Kidney (tissue), 14 donors: ENCODE measurements around the gene TIE1. TPM values are rescaled to one million over a fixed set of nuclear protein-coding genes. Genes with fewer than 3 reads are reported as not detected.

Experiments
- DNase-seq, 5 donors: peaks; one replicate each; pipeline ENCODE4 v3.0.0-alpha.2; 2013 to 2020
- FAIRE-seq: peaks from 2 replicates; lab custom pipeline; 2012; peaks lifted over from hg19 to GRCh38; lab: Jason Lieb, UNC
- H3K27ac ChIP-seq, 2 donors: one replicate each; pipeline ENCODE4 v1.7.0; 2013; ENCODE audit warnings: low read depth in 2 of 2, low read length in 2 of 2, inconsistent platforms in 1 of 2
- H3K27me3 ChIP-seq: one replicate; pipeline ENCODE4 v1.7.1; 2013; ENCODE audit warnings: low read length, inconsistent platforms; ENCODE audit not compliant: control insufficient read depth, insufficient read depth
- H3K36me3 ChIP-seq, 3 donors: one replicate each; pipeline versions ENCODE4 v1.7.0 to v1.7.1; 2013; ENCODE audit warnings: low read length in 3 of 3, control low read depth in 1 of 3, inconsistent platforms in 1 of 3; ENCODE audit not compliant: insufficient read depth in 3 of 3, control insufficient read depth in 2 of 3
- H3K4me1 ChIP-seq, 3 donors: one replicate each; pipeline versions ENCODE4 v1.7.0 to v1.7.1; 2013; ENCODE audit warnings: low read length in 3 of 3, inconsistent platforms in 1 of 3, low read depth in 1 of 3; ENCODE audit not compliant: control insufficient read depth in 2 of 3, insufficient read depth in 2 of 3
- H3K4me3 ChIP-seq, 3 donors: one replicate each; pipeline versions ENCODE4 v1.7.0 to v1.8.1; 2013; ENCODE audit warnings: low read length in 3 of 3, control low read depth in 1 of 3, inconsistent platforms in 1 of 3
- H3K9ac ChIP-seq, 3 donors: one replicate each; pipeline versions ENCODE4 v1.7.0 to v1.7.1; 2013; ENCODE audit warnings: low read length in 3 of 3, control low read depth in 1 of 3, inconsistent platforms in 1 of 3
- H3K9me3 ChIP-seq, 3 donors: one replicate each; pipeline versions ENCODE4 v1.7.0 to v1.7.1; 2013; ENCODE audit warnings: low read length in 3 of 3, control low read depth in 1 of 3, inconsistent platforms in 1 of 3; ENCODE audit not compliant: control insufficient read depth in 2 of 3, insufficient read depth in 1 of 3
- CTCF ChIP-seq: IDR thresholded peaks from 3 replicates; pipeline ENCODE4 v1.5.1; 2012; ENCODE audit warnings: mild to moderate bottlenecking, moderate library complexity, borderline replicate concordance; ENCODE audit not compliant: insufficient read depth; ENCODE audit errors: extremely low read depth
- intact Hi-C: fragments of 100-400 bp; cut with DNase I; formaldehyde crosslinking; loops from one replicate; pipeline ENCODE4 v1.11.1; 2022
- polyA plus RNA-seq: library from polyadenylated mRNA; stranded (reverse); fragments of 350-450 nt; fragmentation: Illumina TruSeq; extraction: RNeasy Lipid Tissue Mini Kit (QIAGEN cat#74804); gene quantifications from one replicate; pipeline ENCODE4 v1.2.3, GENCODE V29; 2014; ENCODE audit warnings: low read depth, low replicate concordance; ENCODE audit not compliant: insufficient read depth
- total RNA-seq: library from RNA; stranded (reverse); fragmentation: NEBNext Ultra II Directional; extraction: Animal tissue kit (Norgen Biotek cat#: 25700); gene quantifications from one replicate; pipeline ENCODE4 v1.2.1, GENCODE V29; 2021
- donor health status: control.
- donor health status: control.
- donor health status: control.
- donor health status: control.
- donor health status: control.
- donor health status: DM: yes; HTN: yes; CAD: no.
- donor health status: Normal renal cell carcinoma (clear cell type).

TIE1 gene
- total and polyA plus RNA-seq, 2 donors from 2014 or later: 15.0 to 46.3 TPM

GRCh38 chr1:43312663-43313515 lies 12.1 kb downstream of the TIE1 start:
- no peak overlapping the region for H3K4me3 ChIP-seq

GRCh38 chr1:43313771-43314170 lies 13.0 kb downstream of the TIE1 start:
- intact Hi-C loops: no loop called here
- TF ChIP-seq CTCF: no peak
- no peak for FAIRE-seq

More at GRCh38 chr1:43312663-43313515, 12.1 kb downstream of the TIE1 start:
- Histone ChIP-seq H3K27me3 (no peaks in the 10 kb centered on the region), H3K9me3 (no peaks in the 10 kb centered on the region), H3K4me1 (no peaks in the 10 kb centered on the region), H3K27ac (no peak overlapping the region), H3K36me3 (peaks cover 0 to 3% (median 0%) of the 10 kb centered on the region in 3 donors), H3K9ac (no peak overlapping the region)
- no peak for TF ChIP-seq CTCF
- intact Hi-C loops: no loop called here
- FAIRE-seq (no peak), DNase-seq (peak in 1 of 5 donors; percentile 26)

GRCh38 chr1:43314233-43314632 lies 13.5 kb downstream of the TIE1 start:
- no peak for TF ChIP-seq CTCF
- no peaks in the 10 kb centered on the region for H3K9me3 ChIP-seq
- H3K4me1 ChIP-seq: peaks cover 0 to 3% (median 0%) of the 10 kb centered on the region in 3 donors
- no peak overlapping the region for H3K9ac ChIP-seq
- H3K27ac ChIP-seq: no peak overlapping the region
- no peak for FAIRE-seq
- H3K36me3 ChIP-seq: peaks cover 0 to 2% (median 0%) of the 10 kb centered on the region in 3 donors
- intact Hi-C loops: no loop called here
- H3K27me3 ChIP-seq: no peaks in the 10 kb centered on the region
- no peak for DNase-seq
- H3K4me3 ChIP-seq: no peak overlapping the region

More at GRCh38 chr1:43313771-43314170, 13.0 kb downstream of the TIE1 start:
- DNase-seq: no peak
- H3K4me1 ChIP-seq: no peaks in the 10 kb centered on the region
- no peaks in the 10 kb centered on the region for H3K9me3 ChIP-seq
- H3K9ac ChIP-seq: no peak overlapping the region
- H3K4me3 ChIP-seq: no peak overlapping the region
- H3K27ac ChIP-seq: no peak overlapping the region
- no peaks in the 10 kb centered on the region for H3K27me3 ChIP-seq
- H3K36me3 ChIP-seq: peaks cover 0 to 3% (median 0%) of the 10 kb centered on the region in 3 donors
